AG09319 (cell line): Measurements from ENCODE around the gene CFAP53.

Experiments used
- DNase-seq: peaks from one replicate; pipeline ENCODE4 v3.0.0-alpha.2; 2010; ENCODE audit warnings: low read depth; ENCODE audit errors: extremely low read depth
- TF ChIP-seq, protein P1 (sequence below): IDR thresholded peaks from 2 replicates; pipeline ENCODE4 v1.5.1; 2011; ENCODE audit warnings: low read depth, mild to moderate bottlenecking, inconsistent platforms, low read length, moderate library complexity

Gene CFAP53

DNA sequence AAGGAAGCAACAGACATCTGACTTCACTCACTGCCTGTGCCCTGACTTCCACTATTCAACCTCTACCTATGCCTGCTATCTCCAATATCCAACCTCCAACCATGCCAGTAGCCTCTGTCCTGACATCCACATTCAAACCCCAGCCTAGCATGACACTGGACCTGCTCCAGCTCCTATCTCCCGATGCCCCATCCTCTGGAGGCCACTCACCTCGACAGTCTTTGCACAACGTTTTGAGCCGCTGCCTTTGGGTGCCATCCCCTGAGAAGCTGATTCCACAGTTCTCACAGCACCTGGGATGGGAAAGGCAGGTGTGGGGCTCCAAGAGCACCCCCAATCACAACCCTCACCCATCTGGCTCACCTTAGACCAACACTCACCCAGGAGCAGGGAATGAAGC is 10.2 kb upstream of the CFAP53 start:
- TF ChIP-seq, protein P1, sequence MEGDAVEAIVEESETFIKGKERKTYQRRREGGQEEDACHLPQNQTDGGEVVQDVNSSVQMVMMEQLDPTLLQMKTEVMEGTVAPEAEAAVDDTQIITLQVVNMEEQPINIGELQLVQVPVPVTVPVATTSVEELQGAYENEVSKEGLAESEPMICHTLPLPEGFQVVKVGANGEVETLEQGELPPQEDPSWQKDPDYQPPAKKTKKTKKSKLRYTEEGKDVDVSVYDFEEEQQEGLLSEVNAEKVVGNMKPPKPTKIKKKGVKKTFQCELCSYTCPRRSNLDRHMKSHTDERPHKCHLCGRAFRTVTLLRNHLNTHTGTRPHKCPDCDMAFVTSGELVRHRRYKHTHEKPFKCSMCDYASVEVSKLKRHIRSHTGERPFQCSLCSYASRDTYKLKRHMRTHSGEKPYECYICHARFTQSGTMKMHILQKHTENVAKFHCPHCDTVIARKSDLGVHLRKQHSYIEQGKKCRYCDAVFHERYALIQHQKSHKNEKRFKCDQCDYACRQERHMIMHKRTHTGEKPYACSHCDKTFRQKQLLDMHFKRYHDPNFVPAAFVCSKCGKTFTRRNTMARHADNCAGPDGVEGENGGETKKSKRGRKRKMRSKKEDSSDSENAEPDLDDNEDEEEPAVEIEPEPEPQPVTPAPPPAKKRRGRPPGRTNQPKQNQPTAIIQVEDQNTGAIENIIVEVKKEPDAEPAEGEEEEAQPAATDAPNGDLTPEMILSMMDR, result no peak
- no peak for DNase-seq

DNA sequence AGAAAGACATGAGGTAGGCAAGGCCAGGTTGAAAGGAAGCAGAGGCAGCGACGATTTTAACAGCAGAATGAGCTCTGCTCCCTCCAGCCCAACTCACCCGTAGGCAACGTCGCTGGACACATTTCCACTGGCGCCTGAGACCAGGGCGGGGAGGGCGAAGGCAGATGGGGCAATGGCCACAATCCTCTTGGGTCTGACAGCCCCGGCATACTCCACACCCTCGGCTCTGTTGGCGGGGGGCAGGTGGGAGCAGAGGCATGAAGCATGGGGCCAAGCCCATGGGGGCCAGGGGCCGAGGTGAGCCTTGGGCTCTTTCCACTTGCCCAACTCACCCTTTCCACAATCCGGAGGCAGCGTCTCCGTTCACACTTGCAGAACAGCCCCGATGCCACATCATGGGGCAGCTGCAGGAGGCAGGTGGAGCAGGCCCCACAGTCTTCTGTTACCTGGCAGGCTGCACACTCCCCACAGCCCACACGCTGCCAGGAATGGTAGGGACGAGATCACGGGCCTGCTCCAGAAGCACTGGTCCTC is 9.3 kb upstream of the CFAP53 start:
- DNase-seq, result no peak
- TF ChIP-seq, protein P1, result no peak

DNA sequence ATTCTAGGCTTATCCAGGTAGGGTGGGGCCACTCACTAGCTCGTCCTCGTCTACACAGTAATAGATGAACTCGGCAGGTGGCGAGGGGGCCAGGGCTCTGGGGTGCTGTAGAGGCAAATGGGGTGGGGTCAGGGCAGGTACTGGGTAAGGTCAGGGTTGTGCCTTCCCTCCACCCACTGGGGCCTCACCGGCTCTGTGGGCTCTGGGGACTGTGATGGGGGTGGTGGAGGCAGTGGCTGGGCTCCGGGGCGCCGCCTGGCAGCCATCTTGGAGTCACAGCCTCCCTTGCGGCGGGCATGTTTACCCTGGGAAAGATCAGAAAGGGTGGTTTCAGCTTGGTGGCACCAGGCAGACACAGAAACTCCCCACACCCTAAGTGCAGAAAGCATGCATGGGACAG is 8.6 kb upstream of the CFAP53 start:
- TF ChIP-seq, protein P1, result no peak
- DNase-seq, result no peak

DNA sequence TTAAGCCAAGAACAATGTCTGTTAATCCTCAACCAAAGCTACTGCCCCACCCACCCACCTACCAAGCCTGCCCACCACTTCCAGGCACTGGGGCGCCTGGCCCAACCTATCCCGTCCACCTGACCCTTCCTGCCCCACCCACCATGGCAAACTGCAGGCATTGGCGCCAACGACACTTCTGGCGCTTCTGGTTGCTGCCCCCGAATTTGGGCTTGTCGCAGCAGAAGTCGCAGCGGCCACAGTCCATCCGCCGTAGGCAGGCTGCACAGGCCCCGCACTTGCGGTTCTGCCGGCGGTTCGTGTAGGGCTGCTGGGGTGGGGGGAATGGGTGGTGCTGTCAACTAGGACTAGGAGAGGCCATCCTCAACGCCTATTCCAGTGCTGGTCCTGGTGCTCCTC is 7.7 kb upstream of the CFAP53 start:
- DNase-seq, result no peak
- TF ChIP-seq, protein P1, result no peak

DNA sequence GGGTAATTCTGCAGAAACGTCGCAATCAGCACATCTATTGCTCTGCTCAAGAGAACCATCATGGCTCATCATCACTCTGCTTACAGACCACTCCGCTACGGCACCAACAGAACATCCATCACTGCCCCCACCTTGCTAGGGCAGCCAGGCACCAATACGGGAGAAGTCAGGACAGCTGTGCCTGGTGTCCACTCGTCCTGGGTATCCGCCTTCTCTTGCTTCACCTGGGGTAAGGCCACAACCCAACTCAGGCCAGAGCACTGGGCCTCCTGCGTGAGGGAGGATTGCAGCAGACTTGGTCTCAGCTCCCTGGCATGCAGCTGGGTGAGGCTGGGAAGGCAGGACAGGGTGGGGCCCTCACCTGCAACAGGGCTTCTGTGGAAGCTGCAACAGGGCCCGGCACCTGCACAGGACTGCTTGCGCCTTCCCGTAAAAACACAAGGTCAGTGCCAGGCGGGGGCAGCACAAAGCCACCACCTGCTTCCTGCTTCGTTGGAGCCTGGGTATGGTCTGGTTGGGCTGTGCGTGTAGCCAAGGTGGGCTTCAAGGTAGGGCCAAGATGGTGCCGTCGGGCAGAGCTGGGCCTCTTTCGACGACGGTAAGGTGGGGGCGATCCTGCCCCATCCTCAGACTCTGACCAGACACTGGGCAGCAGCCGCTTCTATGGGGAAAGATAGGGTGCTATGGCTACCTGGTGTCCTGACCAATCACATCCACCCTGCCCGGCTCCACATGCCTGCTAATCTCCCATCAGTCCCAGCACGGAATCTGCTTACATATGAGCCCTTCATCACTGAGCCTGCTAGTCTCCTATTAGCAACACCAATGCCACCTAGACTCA is 7.1 kb upstream of the CFAP53 start:
- TF ChIP-seq, protein P1, result no peak
- no peak for DNase-seq

DNA sequence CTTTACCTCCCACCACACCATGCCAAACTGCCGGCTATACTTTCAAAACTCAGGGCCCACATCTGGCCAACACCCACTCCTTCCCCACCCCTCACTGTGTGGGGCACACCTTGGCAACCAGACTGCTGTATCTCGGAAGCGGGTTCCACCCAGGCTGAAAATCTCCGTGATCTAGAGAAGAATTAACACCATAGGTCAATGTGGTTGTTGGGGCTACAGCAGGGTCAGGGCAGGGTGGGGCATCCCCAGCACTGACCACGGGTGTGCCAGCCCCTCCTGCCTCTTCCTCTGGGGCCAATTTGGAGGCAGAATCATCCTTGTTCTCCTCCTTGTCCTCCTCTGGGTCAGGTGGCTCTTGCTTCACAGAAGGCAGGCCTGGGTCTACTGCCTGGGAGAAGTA is 6.3 kb upstream of the CFAP53 start:
- TF ChIP-seq, protein P1, result no peak
- no peak for DNase-seq

DNA sequence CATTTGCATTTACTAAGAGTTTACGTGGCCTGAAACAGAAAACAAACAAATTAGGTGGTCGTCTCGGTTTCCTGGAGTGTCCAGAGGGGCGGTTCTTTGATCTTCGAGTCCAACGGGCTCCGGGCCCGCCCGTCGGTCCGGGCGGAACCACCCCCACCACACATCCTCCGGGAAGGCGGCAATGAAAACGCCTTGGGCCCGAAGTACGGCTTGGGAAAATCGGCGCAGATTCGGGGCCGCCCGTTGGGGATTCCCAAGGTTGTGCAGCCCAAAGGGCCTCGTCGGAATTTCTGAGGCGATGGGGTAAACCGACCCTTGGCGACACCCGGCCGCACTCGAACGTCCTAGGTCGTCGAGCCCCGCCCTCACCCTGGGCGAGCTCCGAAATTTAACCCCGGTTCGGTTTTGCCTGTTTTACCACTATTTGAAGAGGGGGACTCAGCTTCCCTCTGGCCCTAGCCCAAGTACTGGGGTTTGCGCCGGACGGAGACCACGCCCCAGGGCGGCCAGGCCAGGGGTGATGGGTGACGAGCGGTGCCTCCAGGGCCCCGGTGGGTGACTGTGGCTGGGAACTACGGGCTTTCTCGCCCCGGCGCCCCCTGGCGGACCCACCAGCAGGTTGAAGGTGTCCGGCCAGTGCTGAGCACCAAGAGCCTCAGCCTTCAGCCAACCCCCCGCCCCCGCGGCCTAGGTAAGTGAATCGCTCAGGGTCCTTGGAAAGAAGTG is 1.9 kb upstream of the CFAP53 start:
- TF ChIP-seq, protein P1, result peak; percentile 76
- DNase-seq, result no peak
